HPDE6-E6E7 (cell line): ENCODE results near the gene PRPF18.

Experiments used
- DNase-seq: peaks from one replicate; pipeline ENCODE4 v3.0.0; 2011; ENCODE audit warnings: missing footprints; ENCODE audit errors: extremely low spot score

PRPF18 gene

DNA sequence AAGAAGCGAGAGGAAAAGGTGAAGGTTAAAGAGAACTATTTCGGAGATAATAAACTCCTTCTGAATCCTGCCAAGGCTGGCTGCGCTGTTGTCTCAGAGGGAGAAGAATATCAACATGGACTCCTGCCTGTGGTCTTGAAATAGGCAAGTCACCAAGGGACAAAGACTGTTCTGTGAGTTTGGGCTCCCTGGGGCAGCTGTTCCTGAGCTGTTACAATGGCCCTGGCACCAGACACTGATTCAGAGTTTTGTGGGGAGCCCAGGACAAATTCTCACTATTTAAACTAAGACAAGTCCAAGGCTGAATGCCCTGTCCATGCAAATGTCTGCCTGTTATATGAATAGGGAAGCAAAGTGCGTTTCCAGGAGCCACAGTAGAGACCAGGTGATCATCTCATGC is 81.4 kb downstream of the PRPF18 start:
- no peak for DNase-seq

DNA sequence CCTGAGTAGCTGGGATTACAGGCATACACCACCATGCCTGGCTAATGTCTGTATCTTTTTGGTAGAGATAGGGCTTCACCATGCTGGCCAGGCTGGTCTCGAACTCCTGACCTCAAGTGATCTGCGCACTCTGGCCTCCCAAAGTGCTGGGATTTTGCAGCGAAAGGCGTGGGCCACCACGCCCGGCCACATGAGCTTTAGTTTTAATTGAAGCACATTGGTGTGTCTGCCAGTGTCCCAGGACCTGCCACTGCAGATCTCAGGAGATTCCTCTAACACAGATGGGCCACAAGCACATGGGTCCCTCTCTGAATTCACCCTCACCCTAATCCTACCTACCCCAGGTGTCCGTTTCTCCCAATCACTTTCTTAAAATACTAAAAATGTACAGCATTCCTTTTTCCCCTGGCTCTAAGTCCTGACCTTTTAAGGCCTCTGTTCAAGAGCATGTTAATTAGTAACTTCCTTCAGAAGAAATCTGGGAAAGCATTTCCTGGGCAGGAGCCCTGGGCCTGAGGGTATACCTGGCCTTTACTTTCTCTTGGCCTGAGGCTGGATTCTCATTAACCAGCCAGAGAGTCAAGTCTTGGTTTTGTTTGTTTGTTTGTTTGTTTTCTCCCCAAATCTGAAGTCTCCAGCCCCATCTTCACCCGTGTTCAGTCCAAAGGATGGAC is 82.6 kb downstream of the PRPF18 start:
- no peak for DNase-seq

DNA sequence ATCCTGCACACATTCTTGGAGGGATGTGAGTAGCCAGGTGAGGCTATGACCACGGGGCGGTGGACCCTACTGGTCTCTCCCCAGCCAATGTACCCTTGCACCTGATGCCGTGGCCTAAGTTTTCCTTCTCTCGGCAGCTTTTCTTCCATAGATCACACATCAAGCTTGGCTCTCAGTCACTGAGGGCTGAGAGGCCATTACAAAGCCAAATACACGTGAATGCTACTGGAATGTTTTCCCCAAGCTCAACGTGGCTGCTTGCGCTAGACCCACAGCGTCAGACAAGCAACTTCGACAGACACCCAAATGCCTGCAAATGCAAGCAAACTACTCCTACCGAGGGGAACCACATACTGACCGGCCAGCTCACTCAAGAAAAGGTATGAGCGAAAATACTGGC is 83.1 kb downstream of the PRPF18 start:
- no peak for DNase-seq

DNA sequence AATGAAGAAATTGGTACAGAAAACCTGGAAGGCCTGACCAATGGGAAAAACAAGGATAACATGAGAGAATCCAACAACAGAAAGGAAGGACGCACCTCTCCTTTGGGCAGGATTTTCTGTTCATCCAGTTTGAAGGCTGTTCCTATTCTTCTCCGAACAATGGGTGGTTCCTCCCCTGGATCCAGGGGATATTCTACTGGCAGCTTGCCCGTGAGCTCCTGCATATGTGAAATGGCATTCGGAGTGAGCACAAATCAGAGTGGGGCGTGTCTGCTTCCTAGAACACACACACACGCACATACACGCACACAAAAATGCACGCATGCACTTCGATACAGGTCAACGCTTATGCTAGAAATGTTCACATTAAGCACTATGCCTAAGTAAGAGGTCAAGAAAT is 83.5 kb downstream of the PRPF18 start:
- DNase-seq: no peak

DNA sequence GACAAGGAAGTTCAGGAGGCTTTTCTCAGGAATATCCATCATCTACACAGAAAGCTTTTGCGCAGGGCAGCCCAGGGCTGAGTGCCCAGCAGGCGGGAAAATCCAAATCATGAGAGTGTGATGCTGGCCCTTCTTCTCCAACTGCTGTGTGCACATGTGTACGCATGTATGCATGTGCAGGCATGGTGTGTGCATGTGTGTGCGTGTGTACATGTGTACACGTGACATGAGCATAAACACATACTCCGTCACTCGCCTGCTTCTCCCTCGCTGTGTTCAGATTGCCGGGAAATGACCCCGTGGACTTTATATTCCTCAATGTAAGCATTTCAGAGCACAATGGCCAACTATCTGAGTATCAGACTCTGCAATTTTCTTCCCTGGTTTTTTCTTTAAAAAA is 85.1 kb downstream of the PRPF18 start:
- DNase-seq: no peak

DNA sequence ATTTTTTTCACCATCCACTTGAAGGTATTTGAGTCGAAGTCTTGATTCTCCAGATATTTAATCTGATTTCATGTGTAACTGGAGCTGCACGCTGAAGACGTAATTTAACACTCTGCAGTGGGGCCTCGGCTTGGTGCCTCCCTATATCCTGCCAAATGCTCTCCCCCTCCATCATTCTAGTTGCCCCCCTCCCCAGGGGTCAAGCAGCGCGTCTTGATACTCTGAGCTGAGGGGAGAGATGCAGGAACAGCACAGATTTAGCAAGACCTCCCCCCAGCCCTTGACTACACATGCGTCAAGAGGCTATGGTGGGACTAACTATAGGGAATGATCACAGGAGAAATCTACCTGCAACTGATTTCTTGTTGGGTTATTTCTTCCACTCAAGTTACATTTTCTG is 85.8 kb downstream of the PRPF18 start:
- DNase-seq: no peak

DNA sequence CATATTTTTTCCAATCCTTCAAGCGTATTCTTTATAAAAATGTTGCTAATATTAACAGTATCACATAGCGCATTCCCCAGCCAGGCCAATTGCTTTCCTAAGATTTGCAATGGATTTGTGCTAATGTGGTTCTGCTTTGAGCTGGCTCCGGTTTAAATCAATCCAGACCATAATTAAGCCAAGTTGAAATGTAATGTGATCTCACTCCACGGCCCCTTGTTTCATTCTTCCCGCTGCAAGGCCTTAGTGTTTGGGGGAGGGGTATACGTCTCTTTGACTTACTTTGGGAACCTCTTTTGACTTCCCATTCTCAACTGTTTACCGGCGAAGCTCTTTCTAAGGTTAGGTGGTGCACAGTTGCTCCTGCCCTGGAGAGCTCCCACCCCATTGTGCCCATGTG is 86.4 kb downstream of the PRPF18 start:
- no peak for DNase-seq

DNA sequence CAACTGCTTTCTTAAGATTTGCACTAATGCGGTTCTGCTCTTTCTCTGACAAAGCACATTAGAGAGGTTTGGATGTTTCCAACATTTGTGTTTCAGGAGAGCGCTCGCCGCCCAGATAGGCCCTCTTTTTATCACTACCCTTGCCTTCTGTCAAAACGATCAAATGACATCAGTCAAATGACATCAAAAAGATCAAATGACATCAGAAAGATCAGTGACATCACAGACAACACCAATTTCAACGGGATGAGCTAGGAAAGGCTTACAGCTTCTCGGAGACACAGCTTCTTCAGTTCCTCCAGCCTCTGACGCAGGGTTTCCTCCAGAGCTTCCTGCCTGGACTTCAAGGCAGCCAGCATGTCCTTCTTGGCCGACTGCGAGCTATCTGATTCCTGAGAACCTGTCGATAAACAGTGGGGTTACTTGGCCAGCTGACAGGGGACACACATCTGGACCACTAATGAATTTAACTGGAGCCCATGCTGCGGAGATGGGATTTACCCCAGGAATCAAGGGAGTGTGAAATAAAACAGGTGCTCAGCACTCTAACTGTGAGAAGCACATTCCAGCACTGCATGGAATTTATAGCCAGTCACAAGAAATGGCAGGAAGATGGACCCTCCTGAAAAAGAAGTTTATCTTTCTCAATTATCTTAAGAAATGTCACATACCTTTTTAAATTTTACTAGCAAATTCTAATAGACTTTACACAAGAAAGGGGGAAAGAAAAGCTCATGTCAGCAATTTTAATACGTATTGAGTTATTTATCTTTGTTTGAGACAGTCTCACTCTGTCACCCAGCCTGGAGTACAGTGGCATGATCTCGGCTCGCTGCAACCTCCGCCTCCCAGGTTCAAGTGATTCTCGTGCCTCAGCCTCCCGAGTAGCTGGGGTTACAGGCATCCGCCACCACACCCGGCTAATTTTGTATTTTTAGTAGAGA is 88.2 kb downstream of the PRPF18 start:
- no peak for DNase-seq

DNA sequence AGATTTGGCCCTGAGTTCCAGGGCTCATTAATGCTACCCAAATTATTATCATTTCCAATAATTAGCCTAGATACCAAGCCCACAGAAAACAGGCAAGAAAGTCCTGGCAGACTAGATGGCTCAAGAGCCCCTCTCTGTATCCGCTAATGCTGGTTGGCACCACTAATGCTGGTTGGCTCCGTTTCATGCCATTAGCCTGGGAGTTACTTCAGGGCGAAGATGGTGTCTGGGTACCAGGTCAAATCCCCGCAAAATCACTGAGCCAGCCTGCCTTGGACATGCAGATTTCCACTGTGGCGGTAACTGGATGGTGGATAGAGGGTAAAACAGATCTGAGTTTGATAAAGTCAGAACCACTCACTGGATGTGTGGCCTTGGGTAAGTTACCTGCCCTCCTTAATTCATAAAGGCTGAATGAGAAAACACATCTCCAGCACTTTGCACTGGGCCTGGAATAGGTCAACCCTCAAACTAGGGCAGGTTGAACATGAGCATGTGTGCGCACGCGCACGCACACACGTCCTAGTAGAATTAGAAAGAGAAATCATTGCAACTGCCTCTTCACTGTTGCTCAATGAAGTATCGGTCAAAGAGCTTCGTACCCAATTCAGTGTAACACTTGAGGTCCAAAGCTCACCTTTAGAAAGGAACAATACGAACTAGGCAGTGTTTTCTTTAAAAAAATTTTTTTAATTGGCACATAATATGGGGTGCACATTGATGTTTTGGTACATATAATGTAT is 91.5 kb downstream of the PRPF18 start:
- no peak for DNase-seq
